ENCODE measurements around the gene SLC35F5.
A peak's percentile ranks its signal among the peaks of the same experiment; 100 is the strongest.
"Not testable (repeated sequence)": the region's sequence is repeated elsewhere in the genome, so short reads cannot be mapped to it uniquely, and the experiment has no call there.

Gene SLC35F5

DNA sequence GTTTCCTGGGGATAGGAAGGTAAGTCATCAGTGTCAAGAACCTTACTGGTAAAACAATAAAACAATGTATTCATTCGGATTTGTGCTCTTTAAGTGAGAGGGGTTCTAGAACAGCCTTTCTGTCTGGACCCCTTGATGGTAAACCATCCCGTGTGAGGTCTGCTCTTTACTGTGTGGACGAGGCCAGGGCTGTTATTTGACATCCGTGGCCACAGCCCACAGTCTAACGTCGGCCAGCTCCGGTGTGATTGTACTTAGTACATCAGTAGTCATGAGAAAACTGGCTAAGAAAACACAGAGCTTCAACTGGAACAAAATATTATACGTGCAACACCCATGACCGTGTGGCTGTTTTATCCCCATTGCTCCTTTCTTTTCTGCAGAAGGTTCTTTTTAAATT is 62.0 kb downstream of the SLC35F5 start:
- no peak for DNase-seq

DNA sequence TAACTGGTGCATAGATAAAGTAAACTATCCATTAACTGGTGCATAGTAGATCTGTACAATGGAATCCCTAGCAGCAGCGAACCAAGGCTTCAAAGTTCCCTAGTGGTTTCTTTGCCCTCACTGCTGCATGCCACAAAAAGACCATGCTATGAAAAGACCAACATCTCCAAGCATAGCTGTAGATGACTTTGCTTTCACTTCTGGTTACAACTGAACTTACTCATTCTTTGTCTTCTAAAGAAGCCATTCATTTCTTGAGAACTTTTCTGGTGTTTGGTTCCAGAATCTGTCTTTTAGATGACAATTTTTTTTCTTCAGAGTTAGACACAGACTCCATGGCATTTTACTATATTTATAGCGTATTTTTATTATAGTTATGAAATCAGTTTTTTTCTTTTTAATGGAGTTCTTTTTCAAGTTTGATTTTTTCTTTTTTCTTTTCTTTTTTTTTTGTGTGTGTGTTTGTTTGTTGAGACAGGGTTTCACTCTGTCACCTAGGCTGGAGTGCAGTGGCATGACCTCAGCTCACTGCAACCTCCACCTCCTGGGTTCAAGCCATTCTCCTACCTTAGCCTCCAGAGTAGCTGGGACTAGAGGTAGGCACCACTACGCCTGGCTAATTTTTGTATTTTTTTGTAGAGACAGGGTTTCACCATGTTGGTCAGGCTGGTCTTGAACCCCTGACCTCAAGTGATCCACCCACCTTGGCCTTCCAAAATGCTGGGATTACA is 63.6 kb downstream of the SLC35F5 start:
- no peak for DNase-seq

DNA sequence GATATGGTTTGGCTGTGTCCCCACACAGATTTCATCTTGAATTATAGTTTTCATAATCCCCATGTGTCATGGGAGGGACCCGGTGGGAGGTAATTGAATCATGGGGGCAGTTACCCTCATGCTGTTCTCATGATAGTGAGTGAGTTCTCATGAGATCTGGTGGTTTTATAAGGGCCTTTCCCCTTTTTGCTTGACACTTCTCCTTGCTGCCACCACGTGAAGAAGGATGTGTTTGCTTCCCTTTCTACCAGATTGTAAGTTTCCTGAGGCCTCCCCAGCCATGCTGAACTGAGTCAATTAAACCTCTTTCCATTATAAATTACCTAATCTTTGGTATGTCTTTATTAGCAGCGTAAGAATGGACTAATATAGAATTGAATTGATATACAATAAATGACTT is 65.6 kb downstream of the SLC35F5 start:
- not testable (repeated sequence) for DNase-seq

DNA sequence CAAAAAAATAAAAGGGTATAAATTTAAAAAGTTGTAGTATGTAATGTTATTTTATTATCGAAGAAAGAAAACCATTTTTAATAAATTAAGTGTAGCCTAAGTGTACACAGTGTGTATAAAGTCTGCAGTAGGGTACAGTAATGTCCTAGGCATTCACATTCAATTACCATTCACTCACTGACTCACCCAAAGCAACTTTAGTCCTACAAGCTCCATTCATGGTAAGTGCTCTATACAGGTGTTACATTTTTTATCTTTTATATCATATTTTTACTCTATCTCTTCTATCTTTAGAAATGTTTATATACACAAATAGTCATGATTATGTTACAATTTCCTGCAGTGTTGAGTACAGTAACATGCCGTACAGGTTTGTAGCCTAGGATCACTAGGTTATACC is 69.9 kb downstream of the SLC35F5 start:
- peak; percentile 5 for DNase-seq

DNA sequence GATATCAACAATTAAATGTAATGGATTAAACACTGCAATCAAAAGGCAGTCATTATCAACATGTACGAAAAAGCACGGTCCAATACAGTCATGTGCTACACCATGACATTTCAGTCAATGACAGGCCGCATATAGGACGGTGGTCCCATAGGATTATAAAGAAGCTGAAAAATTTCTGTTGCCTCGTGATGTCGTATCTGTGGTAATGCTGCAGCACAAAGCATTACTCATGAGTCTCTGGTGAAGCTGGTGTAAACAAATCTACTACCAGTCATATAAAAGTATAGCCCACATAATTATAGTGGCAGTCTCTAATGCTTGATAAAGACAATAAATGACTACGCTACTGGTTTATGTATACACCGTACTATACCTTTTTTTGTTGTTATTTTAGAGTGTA is 71.0 kb downstream of the SLC35F5 start:
- DNase-seq, result no peak

DNA sequence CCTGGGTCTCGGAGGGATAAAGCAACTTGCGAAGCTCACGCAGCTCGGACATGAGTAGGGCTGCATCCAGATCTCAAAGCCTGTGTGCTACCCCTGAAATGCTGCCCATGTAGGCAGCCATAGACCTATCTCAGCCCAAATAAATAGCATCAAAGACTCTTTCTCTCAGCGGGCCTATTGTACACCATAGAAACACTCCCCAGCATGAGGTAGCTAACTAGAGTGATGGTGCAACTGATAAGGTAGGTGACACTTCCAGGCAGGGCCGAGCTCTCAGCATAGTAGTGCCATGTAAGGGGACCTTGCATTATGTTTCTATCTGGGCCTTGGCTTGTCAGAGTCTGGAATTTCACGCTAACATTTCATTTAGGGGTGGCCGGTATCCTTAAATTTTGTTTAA is 77.0 kb downstream of the SLC35F5 start:
- no peak for DNase-seq

DNA sequence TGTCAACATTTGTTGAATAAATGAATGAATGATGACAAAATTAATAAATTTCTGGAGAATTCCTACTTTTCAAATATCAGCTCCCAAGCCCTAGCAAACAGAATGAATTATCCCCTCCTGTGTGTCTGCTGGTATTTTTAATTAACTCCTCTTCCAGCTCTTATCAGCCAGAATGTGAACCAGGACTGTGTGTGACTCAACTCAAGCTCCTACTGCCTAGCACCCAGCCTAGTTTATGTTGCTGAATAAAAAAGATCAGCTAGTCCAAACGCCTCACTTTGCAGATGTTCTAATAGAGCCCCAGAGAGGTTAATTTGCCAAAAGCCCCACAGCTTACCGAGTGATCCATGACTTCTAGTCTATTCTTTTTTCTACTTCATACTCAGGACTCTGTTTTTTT is 79.1 kb downstream of the SLC35F5 start:
- no peak for DNase-seq

DNA sequence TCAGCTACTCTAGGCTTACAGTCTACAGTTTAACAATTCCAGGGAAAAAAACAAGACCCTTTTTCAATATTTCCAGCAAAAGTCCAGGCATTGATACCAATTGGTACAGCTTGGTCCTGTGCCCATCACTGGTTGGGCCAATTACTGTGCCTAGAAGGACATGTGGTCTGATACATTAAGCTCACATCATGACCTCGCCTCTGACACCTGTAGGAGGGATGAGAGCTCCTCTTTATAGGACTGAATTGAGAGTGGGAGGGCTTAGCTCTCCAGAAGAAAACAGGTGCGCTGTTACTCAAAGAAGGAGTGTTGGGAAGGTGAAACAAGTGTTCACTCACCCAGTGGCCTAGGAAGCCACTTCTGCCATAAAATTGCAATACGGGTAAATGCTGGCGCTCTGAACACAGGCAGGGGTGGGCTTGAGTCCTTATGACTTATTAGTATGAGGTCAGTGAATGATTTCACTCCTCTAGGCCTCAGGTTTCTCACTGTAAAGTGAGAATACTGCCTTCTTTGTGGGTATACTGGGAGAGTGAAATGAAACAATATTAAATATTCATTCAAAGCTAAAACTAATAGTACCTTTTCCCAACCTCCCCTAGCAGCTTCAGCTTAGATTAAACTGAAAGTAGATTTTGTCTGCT is 79.7 kb downstream of the SLC35F5 start:
- no peak for DNase-seq

DNA sequence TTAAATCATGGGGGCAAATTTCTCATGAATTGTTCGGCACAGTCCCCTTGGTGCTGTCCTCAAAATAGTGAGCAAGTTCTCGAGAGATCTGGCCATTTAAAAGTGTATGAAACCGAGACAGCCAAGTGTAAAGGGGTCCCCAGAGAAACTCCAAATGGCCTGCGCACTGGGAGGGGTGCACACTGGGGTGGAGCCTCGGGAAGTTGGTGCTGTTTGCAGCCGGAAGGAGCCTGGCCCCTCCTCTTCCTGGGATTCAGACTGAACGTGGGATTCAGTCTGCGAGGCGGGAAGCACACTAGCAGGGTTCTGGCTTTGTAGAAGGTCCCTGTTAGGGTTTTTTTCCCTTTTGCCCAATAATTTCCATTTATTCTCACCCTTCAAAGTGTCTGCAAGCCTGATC is 80.6 kb downstream of the SLC35F5 start:
- no peak for DNase-seq

DNA sequence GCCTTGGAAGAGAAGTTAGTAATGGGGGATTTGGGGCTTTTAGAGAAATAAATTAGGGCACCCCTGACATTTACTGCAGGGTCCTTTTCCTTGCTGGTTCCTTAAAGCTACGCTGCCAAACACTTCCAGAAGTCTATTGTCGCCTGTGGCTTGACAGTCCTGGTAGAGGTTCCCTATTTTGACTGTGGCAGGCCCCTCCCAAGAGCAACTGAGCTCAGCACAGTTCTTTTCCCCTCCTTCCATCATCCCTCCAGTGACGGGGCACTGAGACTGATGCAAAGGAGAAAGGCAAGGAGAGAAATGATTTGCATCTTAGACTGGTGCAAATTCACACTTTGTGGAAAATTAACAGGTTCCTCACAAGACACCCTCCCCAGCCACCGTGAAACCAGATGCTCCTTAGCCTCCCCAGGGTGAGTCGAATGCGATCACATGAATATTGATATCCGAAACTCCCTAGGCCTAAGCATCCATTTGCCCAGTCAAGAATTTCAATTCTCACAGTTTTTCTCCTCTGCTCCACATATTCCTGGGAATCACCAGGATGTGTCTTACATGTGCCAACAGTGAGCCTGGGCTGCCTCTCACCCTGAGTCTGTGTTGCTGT is 84.0 kb downstream of the SLC35F5 start:
- DNase-seq, result no peak

DNA sequence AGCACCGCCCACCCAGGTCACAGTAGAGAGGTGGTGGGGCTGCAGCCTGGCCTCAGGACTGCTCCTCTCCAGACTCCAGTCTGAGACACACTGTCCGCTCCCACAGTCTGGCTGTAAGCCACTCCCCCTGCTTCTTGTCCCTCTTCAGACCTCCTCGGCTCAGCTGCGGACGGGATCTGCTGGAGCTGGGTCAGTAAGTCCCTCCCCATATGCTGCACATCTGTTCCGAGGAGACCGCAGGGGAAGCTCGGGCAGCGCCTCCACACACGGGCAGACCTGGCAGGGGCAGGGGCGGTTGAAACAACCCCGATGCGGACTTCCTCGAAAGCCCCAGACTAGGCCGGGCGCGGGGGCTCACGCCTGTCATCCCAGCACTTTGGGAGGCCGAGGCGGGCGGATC is 87.4 kb downstream of the SLC35F5 start:
- DNase-seq, result not testable (repeated sequence)

DNA sequence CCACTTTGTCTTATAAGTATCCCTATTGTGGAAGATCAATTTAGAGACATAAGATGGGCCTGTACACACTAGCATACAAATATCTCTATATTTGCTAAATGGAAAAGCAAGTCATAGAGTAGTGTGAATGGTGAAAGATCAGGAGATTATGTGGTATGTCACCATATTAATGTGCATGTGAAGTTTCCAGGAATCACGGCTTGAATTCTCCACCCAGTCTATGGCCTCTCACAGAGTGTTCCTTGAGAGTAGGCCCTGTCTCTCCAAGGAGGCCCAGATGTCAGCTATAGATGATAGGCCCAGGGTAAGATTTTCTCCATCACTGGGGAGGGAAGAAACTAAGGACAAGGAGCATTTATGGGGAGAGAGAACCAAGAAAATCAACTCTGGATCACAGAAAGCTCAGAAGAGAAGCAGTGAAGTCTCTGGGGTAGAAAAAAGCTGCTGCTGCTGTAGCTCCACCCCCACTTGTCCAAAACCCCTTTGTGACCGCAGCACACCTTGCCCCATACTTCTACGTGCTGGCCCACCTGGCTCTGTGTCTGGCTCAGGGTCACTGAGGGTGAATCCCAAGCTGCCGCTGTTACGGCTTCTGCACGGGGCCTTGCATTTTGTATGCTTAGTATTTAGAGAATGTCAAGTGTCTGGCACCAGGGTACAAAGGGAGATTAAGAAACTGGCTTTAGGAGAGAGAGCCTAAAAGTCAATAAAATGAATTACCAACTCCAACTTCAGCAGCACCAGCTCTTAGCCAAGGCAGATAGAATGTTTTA is 91.5 kb downstream of the SLC35F5 start:
- DNase-seq, result not testable (repeated sequence)

DNA sequence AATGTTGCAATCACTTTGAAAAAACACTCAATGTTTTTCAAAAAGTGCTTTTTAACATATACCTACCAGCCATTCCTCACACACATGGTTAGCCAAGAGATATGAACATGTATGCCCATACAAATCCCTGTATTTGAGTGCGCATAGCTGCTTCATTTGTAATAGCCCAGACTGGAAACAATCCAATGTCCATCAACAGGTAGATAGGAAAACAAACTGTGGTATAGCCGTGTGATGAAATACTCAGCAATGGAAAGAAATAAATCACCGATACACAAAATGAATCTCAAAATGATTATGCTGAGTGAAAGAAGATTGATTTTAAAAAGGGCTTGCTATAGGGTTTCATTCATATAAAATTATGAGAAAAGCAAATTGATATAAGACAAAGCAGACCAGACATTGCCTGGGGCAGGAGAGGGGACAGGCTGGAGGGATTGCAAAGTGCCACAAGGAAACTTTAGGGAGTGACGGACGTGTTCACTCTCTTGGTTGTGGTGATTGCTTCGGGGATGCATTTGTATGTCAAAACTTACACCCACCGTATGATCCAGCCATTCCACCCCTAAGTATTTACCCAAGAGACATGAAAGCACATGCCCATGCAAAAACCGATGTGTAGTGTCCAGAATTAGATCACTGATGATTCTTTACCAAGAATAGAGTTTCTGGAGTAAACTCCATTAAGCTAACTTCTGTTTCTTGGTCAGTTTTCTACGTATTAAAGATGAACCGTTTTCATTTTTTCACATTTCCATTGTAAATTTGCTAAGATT is 93.0 kb downstream of the SLC35F5 start:
- DNase-seq, result not testable (repeated sequence)

Data from fibroblast of skin of right biceps (primary cell).